ENCODE data around the gene SSH2.
"Not testable (repeated sequence)": the region's sequence is repeated elsewhere in the genome, so short reads cannot be mapped to it uniquely, and the experiment has no call there.

The SSH2 gene

DNA sequence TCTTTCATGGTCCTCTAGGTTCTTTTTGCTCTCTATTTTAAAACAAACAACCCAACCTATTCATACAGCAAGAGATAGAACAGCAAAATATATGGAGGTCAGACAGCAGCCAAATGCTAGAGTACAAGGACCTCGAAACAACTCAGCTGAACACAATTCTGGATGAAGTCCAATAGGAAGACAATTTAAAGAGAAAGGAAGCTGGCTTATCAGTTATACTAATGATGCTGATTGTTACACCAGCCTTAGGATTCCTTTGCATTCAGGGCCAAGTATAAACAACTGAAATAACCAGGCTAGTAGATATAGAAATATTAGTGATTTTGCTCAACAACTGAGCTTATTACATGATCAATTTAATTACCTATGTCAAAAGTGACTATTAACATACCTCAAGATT lies 2.5 kb downstream of the SSH2 start:
- DNase-seq, result no peak

DNA sequence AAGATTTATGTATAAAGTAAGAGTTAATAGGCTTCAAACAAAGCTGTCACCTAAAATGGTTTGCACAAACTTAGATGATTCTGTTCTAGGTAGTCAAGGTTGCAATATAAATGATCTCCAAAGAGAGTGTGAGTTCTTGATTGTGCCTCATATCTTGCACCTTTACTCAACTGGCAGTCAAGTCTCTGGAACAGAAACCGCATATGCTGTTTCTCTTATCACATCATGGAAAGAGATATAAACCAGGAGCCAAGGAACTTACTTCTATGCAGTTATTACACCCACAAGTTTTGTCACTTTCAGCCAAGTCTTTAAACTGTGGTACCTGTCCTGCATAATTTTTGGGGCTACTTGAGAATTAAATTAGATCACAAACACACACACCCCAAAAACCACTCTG lies 5.2 kb downstream of the SSH2 start:
- DNase-seq, result no peak

DNA sequence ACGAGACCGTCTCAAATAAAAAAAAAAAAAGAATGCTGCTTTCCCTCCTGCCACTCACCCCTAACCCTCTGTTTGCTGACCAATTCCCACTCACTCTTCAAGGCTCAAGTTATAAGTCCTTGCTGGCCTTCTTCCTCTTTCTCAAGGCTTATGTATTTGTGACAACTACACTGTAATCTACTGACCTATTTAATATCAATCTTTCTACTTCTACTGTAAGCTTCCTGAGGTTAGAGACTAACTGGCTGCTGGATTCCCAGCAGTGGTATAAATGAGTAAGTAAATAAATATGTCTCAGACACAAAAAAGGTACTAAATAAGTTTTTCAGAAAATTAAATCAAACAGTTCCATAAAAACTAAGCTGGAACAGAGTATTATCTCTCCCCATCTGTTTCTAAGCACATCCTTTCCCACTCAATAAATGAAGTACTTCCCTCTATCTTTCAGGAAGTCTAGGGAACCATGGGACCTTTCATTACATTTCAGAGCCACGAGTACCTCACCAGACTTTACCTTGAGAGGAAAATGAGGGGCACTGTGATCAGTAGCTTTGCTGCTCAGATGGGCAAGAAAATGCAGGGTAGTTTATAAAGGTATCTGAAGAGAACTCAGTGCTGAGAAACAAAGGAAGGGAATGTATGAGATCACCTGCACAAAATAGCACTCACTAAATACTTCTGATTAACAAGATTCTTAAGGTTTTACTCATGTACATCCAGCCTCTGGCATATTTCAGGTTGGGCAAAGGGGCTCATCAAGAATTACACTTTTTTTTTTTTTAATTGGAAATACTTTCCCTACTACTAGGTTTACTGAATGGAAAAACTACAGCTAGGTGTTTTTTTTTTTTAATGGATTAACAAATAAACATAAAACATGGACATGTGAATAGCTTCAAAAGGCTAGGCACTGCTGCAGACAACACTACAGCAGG lies 10.8 kb downstream of the SSH2 start:
- DNase-seq, result no peak

DNA sequence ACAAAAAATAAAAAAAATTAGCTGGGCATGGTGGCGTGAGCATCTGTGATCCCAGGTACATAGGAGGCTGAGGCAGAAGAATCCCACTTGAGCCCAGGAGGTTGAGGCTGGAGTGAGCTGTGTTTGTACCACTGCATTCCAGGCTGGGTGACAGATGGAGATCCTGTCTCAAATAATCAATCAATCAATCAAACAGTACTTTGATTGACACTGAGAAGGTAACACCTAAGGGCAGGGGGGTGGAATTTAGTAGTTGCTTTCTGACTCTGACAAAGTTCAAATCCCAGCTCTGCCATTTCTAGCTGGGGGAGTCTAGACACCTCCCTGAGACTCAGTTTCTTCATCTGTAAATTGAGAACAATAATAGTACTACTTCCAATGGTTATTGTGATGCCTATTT lies 12.0 kb downstream of the SSH2 start:
- DNase-seq, result no peak

DNA sequence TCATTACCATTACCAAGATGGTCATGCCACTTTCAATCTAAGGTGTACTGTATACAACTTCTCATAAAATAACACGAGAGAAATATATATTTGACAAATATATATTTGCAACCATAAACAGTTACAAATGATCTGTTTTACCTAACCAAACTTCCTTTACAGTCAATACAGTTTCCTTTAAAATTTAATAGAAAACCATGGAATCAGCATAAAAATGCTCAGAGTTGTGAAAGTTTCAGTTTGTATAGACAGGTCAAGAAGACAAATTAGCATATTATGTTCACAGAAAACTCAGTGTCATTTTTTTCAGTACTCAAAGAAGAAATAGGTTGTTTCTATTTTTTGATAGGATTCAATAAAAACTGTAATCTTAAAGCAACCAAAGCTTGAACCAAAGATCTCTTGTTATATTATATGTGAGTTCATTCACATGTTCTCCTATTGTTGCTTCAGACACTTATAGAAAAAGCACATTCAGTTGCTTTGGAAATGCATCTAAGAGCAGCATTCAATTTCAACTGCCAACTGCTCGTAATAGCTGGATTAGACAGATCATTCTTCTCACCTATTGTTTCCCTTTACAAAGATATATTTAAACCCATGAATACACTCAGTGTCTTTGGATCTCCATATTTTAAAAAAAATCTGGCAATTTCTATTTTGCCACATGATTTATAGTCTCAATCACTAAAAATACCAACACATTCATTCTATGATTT lies 15.1 kb downstream of the SSH2 start:
- DNase-seq, result no peak

DNA sequence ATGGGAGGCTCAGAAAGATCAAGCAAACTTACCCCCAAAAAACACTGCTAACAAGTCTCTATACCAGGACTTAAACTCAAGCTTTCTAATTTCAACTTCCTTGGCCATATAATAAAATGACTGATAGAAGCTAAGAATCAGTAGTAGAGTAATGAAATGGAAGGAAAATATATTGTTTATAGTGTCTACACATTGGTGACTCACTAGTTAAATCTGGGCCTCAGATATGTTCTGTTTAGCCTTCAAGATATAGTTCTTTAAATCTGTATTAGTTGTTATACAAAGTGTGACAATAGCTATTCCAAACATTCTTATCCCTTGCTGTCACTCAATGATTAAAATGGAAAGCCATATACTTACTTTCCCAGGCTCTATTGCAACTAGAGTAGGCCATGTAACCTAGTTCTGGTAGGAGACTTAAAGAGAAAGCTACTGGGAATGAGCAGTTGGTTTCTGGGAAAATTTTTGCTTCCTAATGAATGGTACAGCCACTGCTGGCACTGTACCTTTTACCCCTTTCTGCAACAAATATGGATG lies 18.3 kb downstream of the SSH2 start:
- no peak for DNase-seq

DNA sequence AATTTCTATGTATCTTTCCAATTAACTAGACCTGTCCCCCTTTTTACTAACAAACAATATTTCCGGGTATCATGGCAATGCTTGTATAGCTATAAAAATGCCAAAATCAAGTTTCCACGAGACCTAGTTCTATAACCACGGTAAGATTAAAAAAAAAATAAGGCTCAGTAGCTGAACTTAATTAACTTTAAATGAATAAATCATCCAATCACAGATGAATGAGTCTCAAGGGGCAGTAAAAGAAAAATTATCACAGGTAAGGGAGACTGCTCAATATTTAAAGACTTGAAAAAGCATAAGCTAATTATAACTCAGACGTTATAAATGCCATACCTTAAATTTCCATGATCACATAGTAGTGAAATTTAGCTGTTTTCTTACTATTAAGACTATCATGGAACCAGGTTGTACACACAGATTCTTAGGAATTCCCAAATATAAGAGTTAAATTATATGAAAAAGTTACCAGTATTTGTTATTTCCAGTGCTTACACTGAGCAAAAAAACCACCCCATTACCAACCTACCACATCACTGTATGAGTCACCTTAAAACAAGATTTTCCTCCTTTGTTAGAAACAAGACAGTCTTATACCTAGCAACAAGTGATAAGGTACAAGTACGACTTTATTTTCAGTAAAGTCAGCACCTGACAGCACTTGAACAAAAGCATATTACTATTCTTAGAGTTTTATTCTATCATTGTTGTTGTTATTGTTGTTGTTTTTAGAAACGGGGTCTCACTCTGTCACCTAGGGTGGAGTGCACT lies 20.6 kb downstream of the SSH2 start:
- no peak for DNase-seq

DNA sequence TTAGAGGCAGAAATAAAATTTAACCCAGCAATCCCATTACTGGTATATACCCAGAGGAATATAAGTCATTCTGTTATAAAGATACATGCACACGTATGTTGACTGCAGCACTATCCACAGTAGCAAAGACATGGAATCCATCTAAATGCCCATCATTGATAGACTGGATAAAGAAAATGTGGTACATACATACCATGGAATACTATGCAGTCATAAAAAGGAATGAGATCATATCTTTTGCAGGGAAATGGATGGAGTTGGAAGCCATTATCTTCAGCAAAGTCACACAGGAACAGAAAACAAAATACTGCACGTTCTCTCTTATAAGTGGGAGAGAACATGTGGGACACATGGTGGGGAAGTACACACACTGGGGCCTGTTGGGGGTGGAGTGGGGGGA lies 23.1 kb downstream of the SSH2 start:
- DNase-seq, result no peak

DNA sequence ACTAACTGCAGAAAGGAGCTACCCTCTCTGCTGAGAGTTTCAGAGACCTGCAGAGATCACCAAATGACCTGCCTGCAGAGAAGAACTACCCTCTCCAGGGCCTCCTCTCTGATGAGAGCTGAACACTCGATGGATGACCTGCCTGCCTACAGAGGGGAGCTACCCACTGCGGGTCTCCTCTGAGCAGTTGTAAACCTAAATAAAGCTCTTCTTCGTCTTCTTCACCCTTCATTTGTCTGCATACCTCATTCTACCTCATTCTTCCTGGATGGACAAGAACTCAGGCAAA lies 24.2 kb downstream of the SSH2 start:
- DNase-seq, result no peak

DNA sequence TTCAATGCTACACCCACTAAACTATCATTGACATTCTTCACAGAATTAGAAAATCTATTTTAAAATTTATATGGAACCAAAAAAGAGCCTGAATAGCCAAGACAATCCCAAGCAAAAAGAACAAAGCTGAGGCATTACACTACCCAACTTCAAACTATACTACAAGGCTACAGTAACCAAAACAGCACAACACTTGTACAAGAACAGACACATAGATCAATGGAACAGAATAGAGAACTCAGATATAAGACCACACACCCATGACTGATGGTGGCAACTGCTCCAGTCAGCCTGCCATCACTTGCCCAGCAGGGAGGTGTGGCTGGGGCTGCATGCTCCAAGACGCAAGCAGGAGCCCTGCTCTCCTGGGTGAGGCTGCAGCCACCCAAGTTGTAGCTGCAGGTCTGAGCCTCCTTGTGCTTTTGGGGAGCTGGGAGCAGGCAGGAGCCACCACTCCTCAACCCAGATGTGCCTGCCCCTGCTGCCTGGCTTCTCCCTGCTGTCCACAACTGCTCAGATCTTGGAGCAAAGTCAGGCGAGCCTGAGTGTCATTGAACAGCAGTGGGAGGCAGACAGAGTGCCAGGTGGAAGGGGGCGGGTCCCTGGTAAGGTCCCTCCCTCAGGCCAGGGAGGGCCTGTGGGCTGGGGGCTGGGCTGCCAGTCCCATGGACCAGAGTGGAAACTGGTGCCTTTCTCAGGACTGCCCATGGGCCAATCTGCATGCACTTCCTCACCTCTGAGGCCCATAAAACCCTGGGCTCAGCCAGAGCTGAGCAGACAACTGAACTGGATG lies 24.7 kb downstream of the SSH2 start:
- DNase-seq, result no peak

DNA sequence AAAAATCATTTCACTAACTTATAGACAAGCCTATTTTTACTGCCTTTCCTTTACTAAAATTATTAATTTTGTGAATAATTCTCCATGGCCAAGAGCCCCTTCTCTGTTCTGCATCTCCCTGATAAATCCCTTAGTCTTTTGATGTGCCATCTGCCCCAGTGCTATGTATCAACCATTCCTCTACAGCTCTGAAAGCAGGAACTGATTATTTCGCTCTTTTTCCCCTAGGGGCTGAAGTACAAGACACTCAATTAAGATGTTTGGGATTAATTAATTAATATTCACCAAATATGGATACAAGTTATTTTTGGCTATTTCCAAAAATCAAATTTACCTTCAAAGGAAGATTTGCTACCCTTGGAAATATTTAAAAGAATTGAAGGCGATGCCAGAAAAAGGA lies 26.6 kb downstream of the SSH2 start:
- DNase-seq, result no peak

DNA sequence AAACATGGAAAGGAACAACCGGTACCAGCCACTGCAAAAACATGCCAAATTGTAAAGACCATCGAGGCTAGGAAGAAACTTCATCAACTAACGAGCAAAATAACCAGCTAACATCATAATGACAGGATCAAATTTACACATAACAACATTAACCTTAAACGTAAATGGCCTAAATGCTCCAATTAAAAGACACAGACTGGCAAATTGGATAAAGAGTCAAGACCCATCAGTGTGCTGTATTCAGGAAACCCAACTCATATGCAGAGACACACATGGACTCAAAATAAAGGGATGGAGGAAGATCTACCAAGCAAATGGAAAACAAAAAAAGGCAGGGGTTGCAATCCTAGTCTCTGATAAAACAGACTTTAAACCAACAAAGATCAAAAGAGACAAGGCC lies 32.9 kb downstream of the SSH2 start:
- DNase-seq, result not testable (repeated sequence)

DNA sequence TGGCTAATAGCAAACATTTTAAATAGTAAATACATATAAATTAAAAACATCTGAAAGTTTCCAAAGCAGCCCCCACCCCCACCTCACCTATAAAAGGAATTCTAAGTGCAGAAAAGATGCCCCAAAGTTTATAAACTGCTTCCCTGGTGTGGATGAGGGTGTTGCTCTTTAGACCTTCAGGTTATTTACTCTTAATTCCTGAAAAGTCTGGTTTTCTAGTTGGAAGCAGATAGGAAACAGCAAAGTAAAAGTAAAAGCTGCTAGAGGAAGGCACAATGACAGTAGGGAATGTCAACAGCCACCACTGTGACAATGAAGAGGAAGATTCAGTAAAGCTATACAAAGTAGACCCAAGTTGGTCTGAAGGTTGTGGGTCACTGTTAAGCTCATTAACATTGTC lies 37.8 kb downstream of the SSH2 start:
- no peak for DNase-seq

DNA sequence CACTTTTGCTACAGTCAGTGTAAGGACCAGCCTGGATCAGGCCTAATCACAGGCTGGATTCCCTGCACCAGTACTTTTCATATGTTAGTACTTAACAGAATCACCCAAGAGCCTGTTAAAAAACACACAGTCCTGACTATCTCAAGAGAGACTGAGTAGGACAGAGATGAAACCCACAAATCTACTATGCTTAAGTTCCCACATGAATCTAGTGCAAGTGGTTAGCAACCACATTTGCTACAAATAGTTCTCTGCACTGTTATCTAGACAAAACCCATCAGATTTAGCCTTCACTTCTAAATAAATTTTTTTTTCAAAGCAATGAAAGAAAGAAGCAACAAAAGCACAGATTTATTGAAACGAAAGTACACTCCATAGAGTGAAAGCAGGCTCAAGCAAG lies 38.9 kb downstream of the SSH2 start:
- DNase-seq, result no peak

DNA sequence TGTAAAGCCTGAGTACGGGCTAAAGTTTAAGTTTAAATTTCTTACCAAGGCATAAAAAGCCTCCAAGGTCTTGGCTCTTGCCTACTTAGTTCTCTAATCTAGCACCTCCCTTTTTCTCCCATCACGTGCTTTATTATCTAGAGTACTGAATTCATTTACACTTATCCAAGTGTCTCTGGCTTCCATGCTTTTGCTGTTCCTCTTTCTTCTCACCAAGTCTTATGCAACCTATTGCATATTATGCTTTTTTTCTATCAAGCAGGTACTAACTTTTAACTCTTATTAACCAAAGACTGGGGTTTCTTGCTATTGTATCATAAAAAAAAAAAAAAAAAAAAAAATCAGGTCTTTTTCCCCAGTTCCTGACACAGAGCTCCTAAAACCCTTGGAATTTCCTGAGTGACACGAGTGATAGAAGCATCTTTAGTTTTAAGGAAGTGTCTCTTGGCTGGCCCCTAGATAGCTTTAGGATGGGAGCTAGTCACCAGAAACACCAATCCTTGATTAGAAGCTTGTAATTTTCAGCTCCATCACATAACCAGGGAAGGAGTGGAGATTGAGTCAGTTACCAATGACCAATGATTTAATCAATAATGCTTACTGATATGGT lies 44.9 kb downstream of the SSH2 start:
- no peak for DNase-seq

DNA sequence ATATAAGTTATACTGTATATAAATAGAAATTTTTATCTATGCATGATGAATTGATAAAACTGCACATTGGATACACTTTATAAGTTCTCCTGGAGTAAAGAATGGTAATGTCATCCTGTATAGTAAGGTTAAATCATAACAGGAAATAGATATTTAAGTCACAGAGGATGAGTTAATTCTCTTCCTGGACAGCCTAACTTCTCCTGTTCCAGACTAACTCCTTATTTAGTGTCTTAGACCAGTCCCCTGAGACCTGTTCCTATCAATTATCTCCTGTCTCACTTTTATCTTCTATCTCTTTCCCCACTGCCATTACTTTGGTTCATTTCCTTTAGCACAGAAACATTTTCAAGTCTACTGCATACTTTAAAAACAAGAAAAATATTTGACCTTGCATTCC lies 46.5 kb downstream of the SSH2 start:
- no peak for DNase-seq

DNA sequence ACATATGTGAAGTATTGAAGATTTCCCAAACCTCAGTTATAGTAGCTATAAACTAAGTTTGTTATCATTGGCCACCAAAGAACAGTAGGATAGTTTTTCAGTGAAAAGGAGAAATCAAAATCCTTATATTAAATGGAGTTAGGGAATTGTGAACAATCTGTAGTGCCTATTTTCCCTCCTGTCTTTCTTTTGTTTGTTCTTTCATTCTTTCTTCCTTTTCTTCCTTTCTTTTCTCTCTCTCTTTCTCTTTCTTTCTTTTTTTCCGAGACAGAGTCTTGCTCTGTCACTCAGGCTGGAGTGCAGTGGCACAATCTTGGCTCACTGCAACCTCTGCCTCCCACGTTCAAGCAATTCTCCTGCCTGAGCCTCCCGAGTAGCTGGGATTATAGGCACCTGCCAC lies 48.8 kb downstream of the SSH2 start:
- DNase-seq, result no peak

DNA sequence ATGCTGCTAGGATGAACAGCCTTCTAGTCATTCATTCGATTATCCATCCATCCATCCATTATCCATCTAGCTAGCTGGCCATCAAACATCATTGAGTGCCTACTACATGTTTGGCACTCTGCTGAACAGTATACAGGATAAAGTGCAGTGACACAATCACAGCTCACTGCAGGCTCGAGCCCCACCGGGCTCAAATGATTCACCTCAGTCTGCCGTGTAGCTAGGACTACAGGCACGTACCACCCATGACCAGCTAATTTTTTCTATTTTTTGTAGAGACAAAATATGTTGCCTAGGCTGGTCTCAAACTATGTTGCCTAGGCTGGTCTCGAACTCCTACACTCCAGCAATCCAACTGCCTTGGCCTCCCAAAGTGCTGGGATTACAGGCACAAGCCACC lies 50.0 kb downstream of the SSH2 start:
- no peak for DNase-seq

DNA sequence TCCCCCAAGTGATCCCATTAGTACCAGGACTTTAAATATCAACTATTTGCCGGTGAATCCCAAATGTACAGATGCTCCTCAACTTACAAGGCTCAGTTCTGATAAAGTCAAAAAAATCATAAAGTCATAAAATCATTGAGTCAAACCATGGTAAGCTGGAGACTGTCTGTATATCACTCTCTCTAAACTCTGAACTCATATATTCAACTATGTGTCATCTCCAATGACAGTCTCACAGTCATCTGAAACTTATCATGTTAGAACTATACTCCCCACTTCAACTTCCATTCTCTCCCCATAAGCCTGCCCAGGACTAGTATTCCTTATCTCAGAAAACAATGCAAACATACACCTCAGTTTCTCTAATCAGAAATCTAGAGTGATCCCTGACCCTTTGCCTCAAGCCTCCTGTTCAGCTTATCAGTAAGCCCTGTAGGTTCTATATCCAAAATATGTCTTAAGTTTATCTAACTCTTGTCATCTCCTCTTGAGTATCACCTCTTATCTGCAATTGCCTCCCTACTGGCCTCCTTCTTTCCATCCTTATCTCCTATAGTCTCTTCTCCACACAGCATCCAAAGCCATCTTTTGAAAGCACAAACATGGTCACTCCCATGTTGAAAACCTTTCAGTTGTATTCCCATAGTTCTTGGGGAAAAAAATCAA lies 55.0 kb downstream of the SSH2 start:
- no peak for DNase-seq

DNA sequence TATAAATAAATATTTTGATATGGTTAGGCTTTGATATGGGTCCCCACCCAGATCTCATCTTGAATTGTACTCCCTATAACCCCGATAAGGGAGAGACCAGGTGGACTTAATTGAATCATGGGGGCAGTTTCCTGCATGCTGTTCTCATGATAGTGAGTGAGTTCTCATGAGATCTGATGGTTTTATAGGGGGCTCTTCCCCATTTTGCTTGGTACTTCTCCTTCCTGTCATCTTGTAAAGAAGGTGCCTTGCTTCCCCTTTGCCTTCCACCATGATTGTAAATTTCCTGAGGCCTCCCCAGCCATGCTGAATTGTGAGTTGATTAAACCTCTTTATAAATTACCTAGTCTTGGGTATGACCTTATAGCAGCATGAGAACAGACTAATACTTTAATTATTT lies 55.7 kb downstream of the SSH2 start:
- DNase-seq, result not testable (repeated sequence)

DNA sequence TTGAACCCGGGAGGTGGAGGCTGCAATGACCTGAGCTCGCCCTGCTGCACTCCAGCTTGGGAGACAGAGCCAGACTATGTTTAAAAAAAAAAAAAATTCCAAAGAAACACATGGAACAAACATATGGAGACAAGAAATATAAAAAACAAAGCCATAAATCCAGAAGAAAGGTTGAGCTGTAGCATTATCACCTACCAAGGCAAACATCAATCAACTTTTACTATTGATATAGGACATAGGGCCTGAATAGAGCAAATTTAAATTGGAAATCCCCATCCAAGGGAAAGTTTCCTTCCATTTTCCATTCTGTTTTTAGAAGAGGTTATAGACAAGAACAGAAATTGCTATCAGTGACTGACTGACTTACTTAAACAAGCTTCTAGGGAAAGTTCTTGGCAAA lies 56.6 kb downstream of the SSH2 start:
- no peak for DNase-seq

All from CD4-positive, alpha-beta T cell treated with Interleukin-10 for 1 hour (primary cell).